HEK293 (cell line): ENCODE measurements around the gene CCNK.

Experiments
- CTCF ChIA-PET: fragments of 350-600 bp; formaldehyde crosslinking; extraction: SDS; loops from one replicate; lab custom pipeline; 2021; ENCODE audit warnings: antibody characterized with exemption; lab: Yijun Ruan, JAX
- POLR2A ChIA-PET: fragments of 300-600 bp; formaldehyde crosslinking; extraction: SDS; loops from one replicate; lab custom pipeline; 2020; ENCODE audit warnings: antibody characterized with exemption, inconsistent platforms; lab: Yijun Ruan, JAX
- H3K27ac ChIP-seq: fragments of 200-500 bp; sonication (Bioruptor generic); 2 replicates; pipeline ENCODE4 v1.5.1; 2014; ENCODE audit warnings: low read depth, low read length, control low read depth, inconsistent platforms; ENCODE audit errors: extremely low read depth
- H3K36me3 ChIP-seq, 2 experiments: fragments of 200-500 bp in 1 of 2; sonication (Bioruptor generic) in 1 of 2; 1 replicate in 1 of 2; 2 replicates in 1 of 2; pipeline ENCODE4 v1.5.1; 2014 to 2017; ENCODE audit warnings: inconsistent platforms in 2 of 2, low read length in 2 of 2; ENCODE audit not compliant: control insufficient read depth in 2 of 2, insufficient read depth in 1 of 2
- H3K4me1 ChIP-seq: fragments of 200-500 bp; sonication (Bioruptor generic); 2 replicates; pipeline ENCODE4 v1.5.1; 2014; ENCODE audit warnings: mild to moderate bottlenecking, low read length, inconsistent platforms; ENCODE audit not compliant: control insufficient read depth, insufficient read depth
- H3K4me3 ChIP-seq: 2 replicates; pipeline ENCODE4 v1.5.1; 2011; ENCODE audit warnings: low read depth, mild to moderate bottlenecking, control low read depth, low read length, moderate library complexity
- H3K9me3 ChIP-seq: fragments of 200-500 bp; sonication (Bioruptor generic); 2 replicates; pipeline ENCODE4 v1.5.1; 2014; ENCODE audit warnings: low read depth, low read length, inconsistent platforms; ENCODE audit not compliant: control insufficient read depth, insufficient read depth
- HOXC10 ChIP-seq: sonication (generic); formaldehyde crosslinking; IDR thresholded peaks from 2 replicates; pipeline ENCODE4 v1.8.1; 2023; ENCODE audit warnings: mild to moderate bottlenecking, missing genetic modification reagents
- HOXD13 ChIP-seq: sonication (generic); formaldehyde crosslinking; IDR thresholded peaks from 2 replicates; pipeline ENCODE4 v1.8.0; 2022; ENCODE audit warnings: missing genetic modification reagents, borderline replicate concordance
- KLF16 ChIP-seq: fragments of 450-650 bp; formaldehyde crosslinking; IDR thresholded peaks from 2 replicates; pipeline ENCODE4 v1.5.1; 2017; ENCODE audit warnings: missing biosample characterization, missing genetic modification characterization
- KLF7 ChIP-seq: fragments of 450-650 bp; formaldehyde crosslinking; IDR thresholded peaks from 2 replicates; pipeline ENCODE4 v1.5.1; 2016; ENCODE audit warnings: missing biosample characterization, missing genetic modification characterization, borderline replicate concordance
- MYNN ChIP-seq: fragments of 450-650 bp; formaldehyde crosslinking; IDR thresholded peaks from 2 replicates; pipeline ENCODE4 v1.5.1; 2016; ENCODE audit warnings: missing biosample characterization, missing genetic modification characterization, borderline replicate concordance
- SCRT2 ChIP-seq: fragments of 450-650 bp; formaldehyde crosslinking; IDR thresholded peaks from 2 replicates; pipeline ENCODE4 v1.5.1; 2016; ENCODE audit warnings: missing biosample characterization, missing genetic modification characterization
- SP3 ChIP-seq: fragments of 450-650 bp; formaldehyde crosslinking; IDR thresholded peaks from 2 replicates; pipeline ENCODE4 v1.5.1; 2016; ENCODE audit warnings: missing biosample characterization, missing genetic modification characterization
- ZBTB17 ChIP-seq: fragments of 450-650 bp; formaldehyde crosslinking; IDR thresholded peaks from 2 replicates; pipeline ENCODE4 v1.5.1; 2016; ENCODE audit warnings: missing biosample characterization, missing genetic modification characterization
- ZBTB48 ChIP-seq: fragments of 450-650 bp; formaldehyde crosslinking; IDR thresholded peaks from 2 replicates; pipeline ENCODE4 v1.5.1; 2016; ENCODE audit warnings: missing biosample characterization, missing genetic modification characterization
- ZFHX2 ChIP-seq: fragments of 450-650 bp; formaldehyde crosslinking; conservative IDR thresholded peaks from 2 replicates; pipeline ENCODE4 v1.5.1; 2016; ENCODE audit warnings: missing biosample characterization, missing genetic modification characterization
- ZNF121 ChIP-seq: fragments of 450-650 bp; formaldehyde crosslinking; IDR thresholded peaks from 2 replicates; pipeline ENCODE4 v1.5.1; 2016; ENCODE audit warnings: missing biosample characterization, missing genetic modification characterization
- ZNF146 ChIP-seq: fragments of 450-650 bp; formaldehyde crosslinking; IDR thresholded peaks from 2 replicates; pipeline ENCODE4 v1.5.1; 2016; ENCODE audit warnings: missing biosample characterization, missing genetic modification characterization
- ZNF155 ChIP-seq: fragments of 450-650 bp; formaldehyde crosslinking; IDR thresholded peaks from 2 replicates; pipeline ENCODE4 v1.5.1; 2016; ENCODE audit warnings: missing biosample characterization, missing genetic modification characterization
- ZNF157 ChIP-seq: fragments of 450-650 bp; formaldehyde crosslinking; IDR thresholded peaks from 2 replicates; pipeline ENCODE4 v1.5.1; 2016; ENCODE audit warnings: missing biosample characterization, missing genetic modification characterization
- ZNF266 ChIP-seq: fragments of 450-650 bp; formaldehyde crosslinking; IDR thresholded peaks from 2 replicates; pipeline ENCODE4 v1.5.1; 2016; ENCODE audit warnings: missing biosample characterization, missing genetic modification characterization, low read depth
- ZNF335 ChIP-seq: fragments of 450-650 bp; formaldehyde crosslinking; conservative IDR thresholded peaks from 2 replicates; pipeline ENCODE4 v1.5.1; 2016; ENCODE audit warnings: missing biosample characterization, missing genetic modification characterization
- ZNF341 ChIP-seq: fragments of 450-650 bp; formaldehyde crosslinking; IDR thresholded peaks from 2 replicates; pipeline ENCODE4; 2016; ENCODE audit warnings: low read depth, missing biosample characterization, missing genetic modification characterization
- ZNF529 ChIP-seq: fragments of 450-650 bp; formaldehyde crosslinking; IDR thresholded peaks from 2 replicates; pipeline ENCODE4 v1.5.1; 2017; ENCODE audit warnings: missing genetic modification characterization, missing biosample characterization; ENCODE audit not compliant: insufficient replicate concordance
- ZNF600 ChIP-seq: fragments of 450-650 bp; formaldehyde crosslinking; IDR thresholded peaks from 2 replicates; pipeline ENCODE4 v1.5.1; 2016; ENCODE audit warnings: missing biosample characterization, missing genetic modification characterization
- ZNF621 ChIP-seq: fragments of 450-650 bp; formaldehyde crosslinking; IDR thresholded peaks from 2 replicates; pipeline ENCODE4 v1.5.1; 2017; ENCODE audit warnings: missing biosample characterization, missing genetic modification characterization
- ZNF629 ChIP-seq: fragments of 450-650 bp; formaldehyde crosslinking; IDR thresholded peaks from 2 replicates; pipeline ENCODE4 v1.5.1; 2017; ENCODE audit warnings: missing biosample characterization, missing genetic modification characterization
- ZNF658 ChIP-seq: fragments of 450-650 bp; formaldehyde crosslinking; IDR thresholded peaks from 2 replicates; pipeline ENCODE4; 2016; ENCODE audit warnings: missing biosample characterization, missing genetic modification characterization
- ZNF747 ChIP-seq: fragments of 450-650 bp; formaldehyde crosslinking; IDR thresholded peaks from 2 replicates; pipeline ENCODE4 v1.5.1; 2016; ENCODE audit warnings: missing biosample characterization, missing genetic modification characterization
- ZNF792 ChIP-seq: fragments of 450-650 bp; formaldehyde crosslinking; IDR thresholded peaks from 2 replicates; pipeline ENCODE4 v1.5.1; 2016; ENCODE audit warnings: missing biosample characterization, missing genetic modification characterization
- ZNF843 ChIP-seq: fragments of 450-650 bp; formaldehyde crosslinking; IDR thresholded peaks from 2 replicates; pipeline ENCODE4 v1.5.1; 2016; ENCODE audit warnings: missing biosample characterization, missing genetic modification characterization
- TF ChIP-seq, protein P1 (sequence below): fragments of 450-650 bp; formaldehyde crosslinking; IDR thresholded peaks from 2 replicates; pipeline ENCODE4 v1.5.1; 2016; ENCODE audit warnings: missing biosample characterization, missing genetic modification characterization
- TF ChIP-seq, protein P2 (sequence below): fragments of 450-650 bp; formaldehyde crosslinking; IDR thresholded peaks from 2 replicates; pipeline ENCODE4; 2016; ENCODE audit warnings: missing biosample characterization, missing genetic modification characterization
- TF ChIP-seq, protein P3 (sequence below): fragments of 450-650 bp; formaldehyde crosslinking; IDR thresholded peaks from 2 replicates; pipeline ENCODE4 v1.5.1; 2016; ENCODE audit warnings: missing biosample characterization, missing genetic modification characterization
- TF ChIP-seq, protein P4 (sequence below): fragments of 450-650 bp; formaldehyde crosslinking; IDR thresholded peaks from 2 replicates; pipeline ENCODE4 v1.5.1; 2016; ENCODE audit warnings: missing biosample characterization, missing genetic modification characterization
- TF ChIP-seq, protein P5 (sequence below): fragments of 450-650 bp; formaldehyde crosslinking; IDR thresholded peaks from 2 replicates; pipeline ENCODE4 v1.5.1; 2016; ENCODE audit warnings: missing biosample characterization, missing genetic modification characterization
- TF ChIP-seq, protein P6 (sequence below): fragments of 450-650 bp; formaldehyde crosslinking; IDR thresholded peaks from 2 replicates; pipeline ENCODE4 v1.5.1; 2016; ENCODE audit warnings: missing biosample characterization, missing genetic modification characterization

Gene CCNK

DNA sequence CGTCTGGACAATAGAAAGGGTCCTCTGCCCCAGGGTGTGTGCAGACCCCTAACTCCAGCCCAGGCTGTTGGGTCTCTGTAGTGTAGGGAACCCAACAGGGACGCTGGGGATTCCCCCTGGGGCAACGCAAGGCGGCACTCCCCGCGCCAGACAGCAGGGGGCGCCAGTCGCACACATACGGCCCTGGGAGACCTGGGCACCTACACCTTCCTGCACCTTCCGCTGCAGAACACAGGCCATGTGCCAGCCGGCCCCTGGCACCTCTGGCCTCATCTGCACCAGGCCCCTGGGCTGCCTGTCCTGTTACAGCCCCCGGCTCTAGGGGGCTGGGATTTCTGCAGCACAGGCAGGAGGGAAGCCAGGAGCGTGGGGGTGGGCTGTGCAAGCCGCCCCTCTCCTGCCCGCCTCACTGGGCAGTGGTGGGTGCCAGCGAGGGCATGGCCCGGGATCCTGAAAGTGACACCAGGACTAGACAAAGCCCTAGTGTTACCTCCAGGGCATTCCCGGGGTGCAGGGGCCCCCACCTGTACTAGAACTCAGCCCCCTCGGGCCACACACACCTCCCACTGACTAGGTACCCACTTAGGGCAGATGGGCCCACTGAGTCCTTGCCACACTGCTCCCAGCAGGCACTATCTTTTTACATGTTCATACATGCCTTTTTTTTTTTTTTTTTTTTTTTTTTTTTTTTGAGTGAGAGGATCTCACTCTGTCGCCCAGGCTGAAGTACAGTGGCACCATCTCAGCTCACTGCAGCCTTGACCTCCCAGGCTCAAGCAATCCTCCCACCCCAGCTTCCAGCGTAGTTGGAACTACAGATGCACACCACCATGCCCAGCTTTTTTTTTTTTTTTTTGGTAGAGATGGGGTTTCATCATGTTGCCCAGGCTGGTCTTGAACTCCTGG is 37.5 kb downstream of the CCNK start (continued):
- TF ChIP-seq ZNF658 (tag by site-specific recombination), result no peak
- TF ChIP-seq KLF7, result no peak
- no peak for TF ChIP-seq ZNF621
- TF ChIP-seq ZNF529 (tag by site-specific recombination), result no peak
- no peak for TF ChIP-seq SP3 (tag by site-specific recombination)
- TF ChIP-seq ZNF121 (tag by site-specific recombination), result peak; percentile 87
- TF ChIP-seq, protein P1, sequence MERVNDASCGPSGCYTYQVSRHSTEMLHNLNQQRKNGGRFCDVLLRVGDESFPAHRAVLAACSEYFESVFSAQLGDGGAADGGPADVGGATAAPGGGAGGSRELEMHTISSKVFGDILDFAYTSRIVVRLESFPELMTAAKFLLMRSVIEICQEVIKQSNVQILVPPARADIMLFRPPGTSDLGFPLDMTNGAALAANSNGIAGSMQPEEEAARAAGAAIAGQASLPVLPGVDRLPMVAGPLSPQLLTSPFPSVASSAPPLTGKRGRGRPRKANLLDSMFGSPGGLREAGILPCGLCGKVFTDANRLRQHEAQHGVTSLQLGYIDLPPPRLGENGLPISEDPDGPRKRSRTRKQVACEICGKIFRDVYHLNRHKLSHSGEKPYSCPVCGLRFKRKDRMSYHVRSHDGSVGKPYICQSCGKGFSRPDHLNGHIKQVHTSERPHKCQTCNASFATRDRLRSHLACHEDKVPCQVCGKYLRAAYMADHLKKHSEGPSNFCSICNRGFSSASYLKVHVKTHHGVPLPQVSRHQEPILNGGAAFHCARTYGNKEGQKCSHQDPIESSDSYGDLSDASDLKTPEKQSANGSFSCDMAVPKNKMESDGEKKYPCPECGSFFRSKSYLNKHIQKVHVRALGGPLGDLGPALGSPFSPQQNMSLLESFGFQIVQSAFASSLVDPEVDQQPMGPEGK (tag by site-specific recombination), result peak; percentile 34; the same call in 1 of the 2 replicates
- TF ChIP-seq ZFHX2 (tag by site-specific recombination), result peak; percentile 61
- TF ChIP-seq ZNF600, result peak; percentile 82
- no peak for TF ChIP-seq ZNF335

DNA sequence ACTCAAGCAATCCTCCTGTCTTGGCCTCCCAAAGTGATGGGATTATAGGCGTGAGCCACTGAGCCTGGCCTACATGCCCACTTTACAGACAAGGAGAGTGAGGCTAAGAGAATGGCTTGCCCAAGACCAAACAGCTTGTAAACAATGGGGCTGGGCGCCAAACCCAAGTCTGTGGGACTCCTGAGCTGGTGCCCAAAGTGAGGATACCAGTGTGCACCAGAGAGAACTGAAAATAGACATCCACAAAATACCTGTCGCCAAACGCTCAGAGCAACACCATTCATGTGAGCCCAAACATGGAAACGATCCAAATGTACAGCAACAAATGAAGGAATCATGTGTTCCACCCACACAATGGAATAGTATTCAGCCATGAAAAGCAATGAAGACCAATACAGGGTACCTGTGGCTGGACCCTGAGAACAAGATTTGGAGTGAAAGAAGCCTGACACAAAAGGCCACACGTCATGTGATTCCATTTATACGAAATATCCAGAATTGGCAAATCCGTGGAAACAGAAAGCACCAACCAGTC is 38.2 kb downstream of the CCNK start:
- Histone ChIP-seq H3K36me3 (peaks cover 0 to 15% of the 10 kb centered on the region in 2 experiments; a peak in 1 of 3 replicates), H3K4me3 (no peak overlapping the region), H3K27ac (no peak overlapping the region), H3K9me3 (no peaks in the 10 kb centered on the region), H3K4me1 (peaks cover 20% of the 10 kb centered on the region)
- POLR2A ChIA-PET, result no interaction called here
- CTCF ChIA-PET, result interaction anchor here (0.5 to 1.1 kb wide), 8 partner anchors 50 to 707 kb away, joined by 3 to 8 read pairs (median 4); no protein-coding TSS in a partner anchor
- TF ChIP-seq HOXD13 (no peak), HOXC10 (no peak), MYNN (tag by site-specific recombination) (no peak), ZNF843 (tag by site-specific recombination) (no peak), KLF7 (no peak), ZNF629 (tag by site-specific recombination) (no peak), ZNF747 (no peak), ZNF341 (tag by site-specific recombination) (no peak), ZNF157 (tag by site-specific recombination) (no peak), ZNF266 (tag by site-specific recombination) (no peak), ZNF792 (tag by site-specific recombination) (no peak), ZBTB48 (tag by site-specific recombination) (no peak), ZNF155 (tag by site-specific recombination) (no peak), KLF16 (tag by site-specific recombination) (no peak), SCRT2 (tag by site-specific recombination) (peak; percentile 73), ZBTB17 (tag by site-specific recombination) (no peak; the same call in 1 of the 2 replicates), ZNF146 (tag by site-specific recombination) (peak; percentile 100)
- TF ChIP-seq, protein P2, sequence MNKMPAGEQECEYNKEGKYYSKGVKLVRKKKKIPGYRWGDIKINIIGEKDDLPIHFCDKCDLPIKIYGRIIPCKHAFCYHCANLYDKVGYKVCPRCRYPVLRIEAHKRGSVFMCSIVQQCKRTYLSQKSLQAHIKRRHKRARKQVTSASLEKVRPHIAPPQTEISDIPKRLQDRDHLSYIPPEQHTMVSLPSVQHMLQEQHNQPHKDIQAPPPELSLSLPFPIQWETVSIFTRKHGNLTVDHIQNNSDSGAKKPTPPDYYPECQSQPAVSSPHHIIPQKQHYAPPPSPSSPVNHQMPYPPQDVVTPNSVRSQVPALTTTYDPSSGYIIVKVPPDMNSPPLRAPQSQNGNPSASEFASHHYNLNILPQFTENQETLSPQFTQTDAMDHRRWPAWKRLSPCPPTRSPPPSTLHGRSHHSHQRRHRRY (tag by site-specific recombination), result no peak
- TF ChIP-seq, protein P3, sequence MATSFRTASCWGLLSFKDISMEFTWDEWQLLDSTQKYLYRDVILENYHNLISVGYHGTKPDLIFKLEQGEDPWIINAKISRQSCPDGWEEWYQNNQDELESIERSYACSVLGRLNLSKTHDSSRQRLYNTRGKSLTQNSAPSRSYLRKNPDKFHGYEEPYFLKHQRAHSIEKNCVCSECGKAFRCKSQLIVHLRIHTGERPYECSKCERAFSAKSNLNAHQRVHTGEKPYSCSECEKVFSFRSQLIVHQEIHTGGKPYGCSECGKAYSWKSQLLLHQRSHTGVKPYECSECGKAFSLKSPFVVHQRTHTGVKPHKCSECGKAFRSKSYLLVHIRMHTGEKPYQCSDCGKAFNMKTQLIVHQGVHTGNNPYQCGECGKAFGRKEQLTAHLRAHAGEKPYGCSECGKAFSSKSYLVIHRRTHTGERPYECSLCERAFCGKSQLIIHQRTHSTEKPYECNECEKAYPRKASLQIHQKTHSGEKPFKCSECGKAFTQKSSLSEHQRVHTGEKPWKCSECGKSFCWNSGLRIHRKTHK, result no peak
- TF ChIP-seq, protein P4, sequence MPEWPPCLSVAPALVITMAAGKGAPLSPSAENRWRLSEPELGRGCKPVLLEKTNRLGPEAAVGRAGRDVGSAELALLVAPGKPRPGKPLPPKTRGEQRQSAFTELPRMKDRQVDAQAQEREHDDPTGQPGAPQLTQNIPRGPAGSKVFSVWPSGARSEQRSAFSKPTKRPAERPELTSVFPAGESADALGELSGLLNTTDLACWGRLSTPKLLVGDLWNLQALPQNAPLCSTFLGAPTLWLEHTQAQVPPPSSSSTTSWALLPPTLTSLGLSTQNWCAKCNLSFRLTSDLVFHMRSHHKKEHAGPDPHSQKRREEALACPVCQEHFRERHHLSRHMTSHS (tag by site-specific recombination), result no peak
- TF ChIP-seq, protein P5, sequence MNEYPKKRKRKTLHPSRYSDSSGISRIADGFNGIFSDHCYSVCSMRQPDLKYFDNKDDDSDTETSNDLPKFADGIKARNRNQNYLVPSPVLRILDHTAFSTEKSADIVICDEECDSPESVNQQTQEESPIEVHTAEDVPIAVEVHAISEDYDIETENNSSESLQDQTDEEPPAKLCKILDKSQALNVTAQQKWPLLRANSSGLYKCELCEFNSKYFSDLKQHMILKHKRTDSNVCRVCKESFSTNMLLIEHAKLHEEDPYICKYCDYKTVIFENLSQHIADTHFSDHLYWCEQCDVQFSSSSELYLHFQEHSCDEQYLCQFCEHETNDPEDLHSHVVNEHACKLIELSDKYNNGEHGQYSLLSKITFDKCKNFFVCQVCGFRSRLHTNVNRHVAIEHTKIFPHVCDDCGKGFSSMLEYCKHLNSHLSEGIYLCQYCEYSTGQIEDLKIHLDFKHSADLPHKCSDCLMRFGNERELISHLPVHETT (tag by site-specific recombination), result no peak
- TF ChIP-seq, protein P6, sequence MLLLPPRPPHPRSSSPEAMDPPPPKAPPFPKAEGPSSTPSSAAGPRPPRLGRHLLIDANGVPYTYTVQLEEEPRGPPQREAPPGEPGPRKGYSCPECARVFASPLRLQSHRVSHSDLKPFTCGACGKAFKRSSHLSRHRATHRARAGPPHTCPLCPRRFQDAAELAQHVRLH, result peak; percentile 46; the same call in 1 of the 2 replicates
